ENCODE results near the gene STK35. TPM values are rescaled to one million over a fixed set of nuclear protein-coding genes. Genes with fewer than 3 reads are reported as not detected.

The STK35 gene
- total RNA-seq, 1 donor from 2014 or later = 17.4 TPM

GRCh38 chr20:2093883-2094282, 7.7 kb upstream of the STK35 start:
- DNase-seq = no peak
- Mint-ChIP-seq H3K4me1 (ENCODE audit: low read depth, unreplicated experiment) (no peaks in the 10 kb centered on the region), H3K9me3 (ENCODE audit: unreplicated experiment) (no peaks in the 10 kb centered on the region), H3K36me3 (ENCODE audit: unreplicated experiment) (no peaks in the 10 kb centered on the region), H3K27me3 (ENCODE audit: unreplicated experiment) (no peaks in the 10 kb centered on the region), H3K4me3 (ENCODE audit: unreplicated experiment) (no peak overlapping the region), H3K27ac (ENCODE audit: unreplicated experiment) (no peak overlapping the region)
- no peak for TF ChIP-seq CTCF (IDR thresholded peaks at IDR 0.05; ENCODE audit: partially characterized antibody, unreplicated experiment)

- H3K4me3 Mint-ChIP-seq (ENCODE audit: unreplicated experiment) = peak overlapping the region; percentile 94
- peak; percentile 91 for DNase-seq
- peaks cover 6% of the 10 kb centered on the region for H3K4me1 Mint-ChIP-seq (ENCODE audit: low read depth, unreplicated experiment)
- no peak for TF ChIP-seq CTCF (IDR thresholded peaks at IDR 0.05; ENCODE audit: partially characterized antibody, unreplicated experiment)
- no peaks in the 10 kb centered on the region for H3K36me3 Mint-ChIP-seq (ENCODE audit: unreplicated experiment)
- peaks cover 3% of the 10 kb centered on the region for H3K27me3 Mint-ChIP-seq (ENCODE audit: unreplicated experiment)
- peak overlapping the region; percentile 100 for H3K27ac Mint-ChIP-seq (ENCODE audit: unreplicated experiment)
- no peaks in the 10 kb centered on the region for H3K9me3 Mint-ChIP-seq (ENCODE audit: unreplicated experiment)
Measured at GRCh38 chr20:2101865-2102584, 398 bp downstream of the STK35 start.

GRCh38 chr20:2102585-2103460, 1.2 kb downstream of the STK35 start:
- Mint-ChIP-seq H3K27ac (ENCODE audit: unreplicated experiment) (peak overlapping the region; percentile 100), H3K4me3 (ENCODE audit: unreplicated experiment) (peak overlapping the region; percentile 95), H3K36me3 (ENCODE audit: unreplicated experiment) (no peaks in the 10 kb centered on the region), H3K4me1 (ENCODE audit: low read depth, unreplicated experiment) (peaks cover 6% of the 10 kb centered on the region), H3K9me3 (ENCODE audit: unreplicated experiment) (no peaks in the 10 kb centered on the region), H3K27me3 (ENCODE audit: unreplicated experiment) (peaks cover 3% of the 10 kb centered on the region)
- peak; percentile 85 for DNase-seq
- TF ChIP-seq CTCF (IDR thresholded peaks at IDR 0.05; ENCODE audit: partially characterized antibody, unreplicated experiment) = no peak

- H3K4me3 Mint-ChIP-seq (ENCODE audit: unreplicated experiment) = peak overlapping the region; percentile 95
- no peak for DNase-seq
- H3K9me3 Mint-ChIP-seq (ENCODE audit: unreplicated experiment) = no peaks in the 10 kb centered on the region
- no peaks in the 10 kb centered on the region for H3K36me3 Mint-ChIP-seq (ENCODE audit: unreplicated experiment)
- peaks cover 8% of the 10 kb centered on the region for H3K4me1 Mint-ChIP-seq (ENCODE audit: low read depth, unreplicated experiment)
- no peak for TF ChIP-seq CTCF (IDR thresholded peaks at IDR 0.05; ENCODE audit: partially characterized antibody, unreplicated experiment)
- H3K27me3 Mint-ChIP-seq (ENCODE audit: unreplicated experiment) = peaks cover 3% of the 10 kb centered on the region
- peak overlapping the region; percentile 72 for H3K27ac Mint-ChIP-seq (ENCODE audit: unreplicated experiment)
Measured at GRCh38 chr20:2103461-2104153, 2.0 kb downstream of the STK35 start.

All from glutamatergic neuron (in vitro differentiated cells).